Peyer's patch (tissue), 4 donors: Measurements from ENCODE around the gene LONP2.

Experiments
- POLR2A ChIP-seq, 2 donors: fragments of 450-650 bp; IDR thresholded peaks; one replicate each; pipeline ENCODE4 v1.5.1; 2017; ENCODE audit warnings: antibody characterized with exemption in 2 of 2, mild to moderate bottlenecking in 2 of 2, moderate library complexity in 2 of 2
- TF ChIP-seq, protein P1 (sequence below), 6 experiments: fragments of 450-650 bp in 4 of 6; fragments of 200-600 bp in 2 of 6; sonication (generic) in 1 of 6; IDR thresholded peaks; one replicate each; pipeline ENCODE4 v1.5.1; 2017 to 2019; ENCODE audit warnings: antibody characterized with exemption in 6 of 6, mild to moderate bottlenecking in 3 of 6, moderate library complexity in 1 of 6

GRCh38 chr16:48204825-48205151 is 39.3 kb upstream of the LONP2 start:
- TF ChIP-seq, protein P1, sequence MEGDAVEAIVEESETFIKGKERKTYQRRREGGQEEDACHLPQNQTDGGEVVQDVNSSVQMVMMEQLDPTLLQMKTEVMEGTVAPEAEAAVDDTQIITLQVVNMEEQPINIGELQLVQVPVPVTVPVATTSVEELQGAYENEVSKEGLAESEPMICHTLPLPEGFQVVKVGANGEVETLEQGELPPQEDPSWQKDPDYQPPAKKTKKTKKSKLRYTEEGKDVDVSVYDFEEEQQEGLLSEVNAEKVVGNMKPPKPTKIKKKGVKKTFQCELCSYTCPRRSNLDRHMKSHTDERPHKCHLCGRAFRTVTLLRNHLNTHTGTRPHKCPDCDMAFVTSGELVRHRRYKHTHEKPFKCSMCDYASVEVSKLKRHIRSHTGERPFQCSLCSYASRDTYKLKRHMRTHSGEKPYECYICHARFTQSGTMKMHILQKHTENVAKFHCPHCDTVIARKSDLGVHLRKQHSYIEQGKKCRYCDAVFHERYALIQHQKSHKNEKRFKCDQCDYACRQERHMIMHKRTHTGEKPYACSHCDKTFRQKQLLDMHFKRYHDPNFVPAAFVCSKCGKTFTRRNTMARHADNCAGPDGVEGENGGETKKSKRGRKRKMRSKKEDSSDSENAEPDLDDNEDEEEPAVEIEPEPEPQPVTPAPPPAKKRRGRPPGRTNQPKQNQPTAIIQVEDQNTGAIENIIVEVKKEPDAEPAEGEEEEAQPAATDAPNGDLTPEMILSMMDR (IDR thresholded peaks at IDR 0.05), result no peak
- no peak for TF ChIP-seq POLR2A (IDR thresholded peaks at IDR 0.05)
